ENCODE measurements around the gene CST9.

DNA sequence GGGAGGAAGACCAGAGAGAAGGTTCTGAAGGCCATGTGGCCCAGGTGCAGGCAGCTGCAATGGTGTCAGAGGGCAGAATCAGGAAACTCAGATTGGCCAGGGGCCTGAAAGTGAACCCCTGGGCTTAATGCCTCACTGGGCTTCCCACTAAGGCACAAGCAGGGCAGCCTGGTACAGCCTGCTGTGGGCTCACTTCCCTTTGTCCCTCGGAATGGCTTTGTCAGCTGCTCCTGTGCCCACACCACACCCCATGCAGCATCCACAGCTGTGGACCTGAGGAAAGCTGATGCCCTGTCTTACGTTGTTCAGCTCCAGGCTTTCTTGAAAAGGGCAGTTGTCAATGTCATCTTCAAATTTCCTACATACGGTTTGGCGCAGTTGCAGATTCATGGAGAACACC lies 2.4 kb downstream of the CST9 start:
- TF ChIP-seq EGR1 (IDR thresholded peaks at IDR 0.05; ENCODE audit: borderline replicate concordance in 1 of 2, low read depth in 2 of 2, low read length in 2 of 2) (no peak), USF1 (IDR thresholded peaks at IDR 0.05; ENCODE audit: borderline replicate concordance, extremely low read length, insufficient read depth, low read depth, low read length) (no peak), POLR2A (IDR thresholded peaks at IDR 0.05; ENCODE audit: low read depth, low read length) (no peak)
